SK-MEL-5 (cell line): ENCODE results near the gene PPP1R16B. TPM values are rescaled to one million over a fixed set of nuclear protein-coding genes. Genes with fewer than 3 reads are reported as not detected.

Experiments
- DNase-seq: peaks from one replicate; pipeline ENCODE4 v3.0.0-alpha.2; 2016; ENCODE audit warnings: low read depth, low spot score
- in situ Hi-C: cut with HindIII; loops from 2 replicates; pipeline ENCODE4 v1.10.0; 2016; ENCODE audit warnings: low sequenced_read_pairs, high pct_unique_total_duplicates, low pct_unique_long_range_greater_than_20kb
- total RNA-seq: library from RNA; depleted of rRNA; stranded (reverse); fragments of >200 nt; shearing (Covaris generic); gene quantifications from 2 replicates; pipeline ENCODE4 v1.2.3, GENCODE V29; 2014

Gene PPP1R16B
- total RNA-seq, 1 experiment from 2014 or later: 0.69 TPM

GRCh38 chr20:38927902-38928578, 122.5 kb downstream of the PPP1R16B start:
- DNase-seq: peak; percentile 11
- in situ Hi-C loops: no loop called here

GRCh38 chr20:38930242-38930569, 124.7 kb downstream of the PPP1R16B start:
- no peak for DNase-seq
- in situ Hi-C loops: no loop called here

GRCh38 chr20:38931984-38932383, 126.5 kb downstream of the PPP1R16B start:
- in situ Hi-C loops: no loop called here
- DNase-seq: no peak

GRCh38 chr20:38932457-38933120, 127.1 kb downstream of the PPP1R16B start:
- DNase-seq: peak; percentile 88
- in situ Hi-C loops: no loop called here

- DNase-seq: no peak
- in situ Hi-C loops: no loop called here
Measured at GRCh38 chr20:38934530-38934929, 129.0 kb downstream of the PPP1R16B start.

GRCh38 chr20:38935285-38935684, 129.8 kb downstream of the PPP1R16B start:
- peak; percentile 44 for DNase-seq
- in situ Hi-C loops: no loop called here

GRCh38 chr20:38935967-38936407, 130.5 kb downstream of the PPP1R16B start:
- in situ Hi-C loops: no loop called here
- DNase-seq: peak; percentile 7

GRCh38 chr20:38937000-38937399, 131.5 kb downstream of the PPP1R16B start:
- in situ Hi-C loops: no loop called here
- no peak for DNase-seq

- in situ Hi-C loops: no loop called here
Measured at GRCh38 chr20:38937978-38938473, 132.5 kb downstream of the PPP1R16B start.

GRCh38 chr20:38939686-38940085, 134.2 kb downstream of the PPP1R16B start:
- DNase-seq: no peak
- in situ Hi-C loops: no loop called here

More at GRCh38 chr20:38937978-38938473, 132.5 kb downstream of the PPP1R16B start:
- no peak for DNase-seq

GRCh38 chr20:38940644-38941043, 135.1 kb downstream of the PPP1R16B start:
- in situ Hi-C loops: no loop called here
- DNase-seq: no peak

GRCh38 chr20:38941726-38942389, 136.4 kb downstream of the PPP1R16B start:
- in situ Hi-C loops: no loop called here
- DNase-seq: no peak

GRCh38 chr20:38945012-38945411, 139.5 kb downstream of the PPP1R16B start:
- no peak for DNase-seq
- in situ Hi-C loops: no loop called here

- in situ Hi-C loops: no loop called here
- DNase-seq: no peak
Measured at GRCh38 chr20:38946836-38947235, 141.3 kb downstream of the PPP1R16B start.

GRCh38 chr20:38947931-38948362, 142.4 kb downstream of the PPP1R16B start:
- no peak for DNase-seq
- in situ Hi-C loops: no loop called here

- in situ Hi-C loops: no loop called here
Measured at GRCh38 chr20:38950254-38950653, 144.8 kb downstream of the PPP1R16B start.

GRCh38 chr20:38951611-38952010, 146.1 kb downstream of the PPP1R16B start:
- in situ Hi-C loops: no loop called here
- DNase-seq: no peak

More at GRCh38 chr20:38950254-38950653, 144.8 kb downstream of the PPP1R16B start:
- DNase-seq: no peak

- in situ Hi-C loops: no loop called here
Measured at GRCh38 chr20:38952153-38952552, 146.7 kb downstream of the PPP1R16B start.

More at GRCh38 chr20:38952153-38952552, 146.7 kb downstream of the PPP1R16B start:
- no peak for DNase-seq
